Hippocampal formation (tissue), 2 donors: Measurements from ENCODE around the gene MMP14.
"Not testable (repeated sequence)": the region's sequence is repeated elsewhere in the genome, so short reads cannot be mapped to it uniquely, and the experiment has no call there.

Experiments
- DNase-seq, 2 donors: peaks; one replicate each; lab custom pipeline; 2025; lab: John Stamatoyannopoulos, UW

Gene MMP14

GRCh38 chr14:22836301-22837113, at the start of gene MMP14:
Gene MMP14 (plus strand): TSS chr14:22836585. CDS start chr14:22836818, 233 bp downstream.
- DNase-seq = peak in 1 of 2 donors; percentile 19

GRCh38 chr14:22786685-22787084, 49.7 kb upstream of the MMP14 start:
- no peak for DNase-seq

DNA sequence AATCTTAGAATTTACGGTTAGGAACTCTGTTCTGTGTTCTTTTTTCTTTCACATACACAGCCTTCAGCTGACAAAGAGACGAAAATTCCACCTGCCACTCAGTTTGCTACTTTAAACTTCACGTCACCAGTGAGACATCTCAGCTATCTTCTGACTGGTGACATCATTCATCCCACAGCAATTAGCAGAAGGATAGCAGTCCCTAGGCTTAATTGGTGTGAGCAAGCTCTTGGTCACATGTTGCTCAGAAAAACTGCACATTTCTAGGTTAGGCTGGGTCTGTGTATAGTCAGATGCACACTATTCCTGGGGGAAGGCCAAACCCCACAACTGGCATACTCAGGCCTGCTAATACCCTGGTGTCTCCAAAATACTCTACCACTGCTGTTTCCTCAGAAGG, 45.1 kb upstream of the MMP14 start:
- DNase-seq = no peak

- no peak for DNase-seq
These were observed 44.2 kb upstream of the MMP14 start for GRCh38 chr14:22792158-22792557.

- not testable (repeated sequence) for DNase-seq
These were observed 42.8 kb upstream of the MMP14 start for GRCh38 chr14:22793550-22793949.

DNA sequence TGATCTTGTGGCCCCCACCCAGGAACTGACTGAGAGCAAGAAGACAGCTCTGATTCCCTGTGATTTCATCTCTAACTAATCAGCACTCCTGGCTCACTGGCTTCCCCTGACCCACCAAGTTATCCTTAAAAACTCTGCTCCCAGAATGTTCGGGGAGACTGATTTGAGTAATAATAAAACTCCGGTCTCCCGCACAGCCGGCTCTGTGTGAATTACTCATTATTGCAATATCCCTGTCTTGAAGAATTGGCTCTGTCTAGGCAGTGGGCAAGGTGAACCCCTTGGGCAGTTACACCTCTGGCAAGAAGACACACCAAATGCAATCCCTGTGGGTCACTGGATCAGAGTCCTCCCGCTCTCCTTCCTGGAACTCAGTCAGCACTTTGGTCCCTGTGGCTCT, 42.4 kb upstream of the MMP14 start:
- DNase-seq = no peak

GRCh38 chr14:22794551-22794951, 41.8 kb upstream of the MMP14 start:
- DNase-seq = no peak

- DNase-seq = no peak
These were observed 40.2 kb upstream of the MMP14 start for GRCh38 chr14:22796087-22796707.

- DNase-seq = no peak
These were observed 39.1 kb upstream of the MMP14 start for GRCh38 chr14:22797017-22797917.

DNA sequence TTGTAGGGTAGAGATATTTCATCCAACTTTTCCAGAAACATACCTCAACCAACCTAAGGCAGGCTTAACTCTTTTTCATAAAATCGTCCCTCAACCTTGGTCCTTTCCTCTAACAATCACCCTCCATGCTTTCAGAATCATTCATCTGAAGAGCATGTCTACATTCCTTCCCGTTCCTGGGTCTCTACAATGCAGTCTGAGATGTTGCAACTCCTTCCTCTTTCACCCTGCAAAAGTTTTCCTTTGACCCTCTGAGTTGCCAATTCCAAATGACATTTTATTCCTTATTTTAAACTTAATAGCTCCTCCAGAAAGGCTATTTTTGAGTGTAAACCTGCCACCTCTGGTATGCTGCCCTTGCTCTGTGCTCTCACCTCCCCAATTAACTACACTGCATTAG, 37.9 kb upstream of the MMP14 start:
- DNase-seq = no peak

GRCh38 chr14:22800346-22800745, 36.0 kb upstream of the MMP14 start:
- DNase-seq = no peak

GRCh38 chr14:22801716-22802115, 34.7 kb upstream of the MMP14 start:
- no peak for DNase-seq

DNA sequence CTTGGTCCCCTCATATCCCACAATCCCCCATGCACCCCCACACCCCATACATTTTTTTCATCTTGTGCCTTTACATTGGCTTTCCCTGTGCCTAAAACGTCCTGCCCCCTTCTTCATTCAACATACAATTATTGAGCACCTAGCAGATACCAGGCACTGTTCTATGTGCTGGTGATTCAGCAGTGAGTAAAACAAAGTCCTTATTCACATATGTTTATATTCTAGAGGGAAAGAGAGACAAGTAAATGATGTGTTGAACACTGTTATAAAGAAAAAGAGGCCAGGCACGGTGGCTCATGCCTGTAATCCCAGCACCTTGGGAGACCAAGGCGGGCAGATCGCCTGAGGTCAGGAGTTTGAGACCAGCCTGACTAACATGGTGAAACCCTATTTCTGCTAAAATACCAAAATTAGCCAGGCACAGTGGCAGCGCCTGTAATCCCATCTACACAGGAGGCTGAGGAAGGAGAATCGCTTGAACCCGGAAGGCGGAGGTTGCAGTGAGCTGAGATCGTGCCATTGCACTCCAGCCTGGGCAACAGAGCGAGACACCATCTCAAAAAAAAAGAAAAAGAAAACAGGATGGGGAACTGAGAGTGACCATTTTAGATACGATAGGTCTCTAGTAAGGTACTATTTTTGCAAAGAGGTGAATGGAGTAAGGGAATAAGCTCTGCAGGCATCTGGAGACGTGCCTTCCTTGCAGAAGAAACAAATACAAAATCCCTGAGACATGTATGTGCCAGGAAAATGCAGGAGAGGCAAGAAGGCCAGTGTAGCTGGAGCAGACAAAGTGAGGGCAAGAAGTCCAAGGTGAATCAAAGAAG, 33.3 kb upstream of the MMP14 start:
- no peak for DNase-seq

DNA sequence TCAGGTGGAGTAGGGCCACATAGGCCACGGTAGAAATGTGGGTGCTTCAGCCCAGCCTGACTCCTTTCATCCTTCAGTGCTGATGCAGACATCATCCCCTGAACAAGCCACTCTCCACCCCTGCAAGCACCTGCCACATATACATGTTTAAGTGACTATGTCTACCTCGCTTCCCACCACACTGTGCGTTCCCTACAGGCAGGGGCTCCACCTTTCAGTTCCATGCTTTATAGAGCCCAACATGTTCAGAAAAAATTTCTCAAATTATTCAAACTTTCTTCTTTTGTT, 32.8 kb upstream of the MMP14 start:
- DNase-seq = no peak

GRCh38 chr14:22805235-22805634, 31.1 kb upstream of the MMP14 start:
- DNase-seq = not testable (repeated sequence)

DNA sequence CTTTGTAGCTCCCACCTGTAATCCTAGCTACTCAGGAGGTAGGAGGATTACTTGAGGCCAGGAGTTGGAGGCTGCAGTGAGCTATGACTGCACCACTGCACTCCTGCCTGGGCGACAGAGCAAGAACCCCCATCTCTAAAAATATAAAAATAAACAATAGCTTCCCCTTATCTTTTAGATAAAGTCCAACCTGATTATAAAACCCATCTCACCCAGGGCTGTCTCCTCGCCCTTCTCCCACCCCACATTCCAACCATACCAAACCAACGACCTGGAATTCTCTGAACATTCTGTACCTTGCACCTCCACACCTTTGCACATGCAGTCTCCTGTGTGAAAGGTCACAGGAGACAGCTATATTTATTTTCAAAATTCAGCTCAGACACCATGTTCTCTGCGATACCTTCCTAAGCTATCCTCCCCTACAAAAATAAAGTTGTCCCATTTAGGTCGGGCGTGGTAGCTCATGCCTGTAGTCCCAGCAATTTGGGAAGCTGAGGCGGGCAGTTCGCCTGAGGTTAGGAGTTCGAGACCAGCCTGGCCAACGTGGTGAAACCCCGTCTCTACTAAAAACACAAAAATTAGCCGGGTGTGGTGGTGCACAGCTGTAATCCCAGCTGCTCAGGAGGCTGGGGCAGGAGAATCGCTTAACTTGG, 28.8 kb upstream of the MMP14 start:
- DNase-seq = no peak

DNA sequence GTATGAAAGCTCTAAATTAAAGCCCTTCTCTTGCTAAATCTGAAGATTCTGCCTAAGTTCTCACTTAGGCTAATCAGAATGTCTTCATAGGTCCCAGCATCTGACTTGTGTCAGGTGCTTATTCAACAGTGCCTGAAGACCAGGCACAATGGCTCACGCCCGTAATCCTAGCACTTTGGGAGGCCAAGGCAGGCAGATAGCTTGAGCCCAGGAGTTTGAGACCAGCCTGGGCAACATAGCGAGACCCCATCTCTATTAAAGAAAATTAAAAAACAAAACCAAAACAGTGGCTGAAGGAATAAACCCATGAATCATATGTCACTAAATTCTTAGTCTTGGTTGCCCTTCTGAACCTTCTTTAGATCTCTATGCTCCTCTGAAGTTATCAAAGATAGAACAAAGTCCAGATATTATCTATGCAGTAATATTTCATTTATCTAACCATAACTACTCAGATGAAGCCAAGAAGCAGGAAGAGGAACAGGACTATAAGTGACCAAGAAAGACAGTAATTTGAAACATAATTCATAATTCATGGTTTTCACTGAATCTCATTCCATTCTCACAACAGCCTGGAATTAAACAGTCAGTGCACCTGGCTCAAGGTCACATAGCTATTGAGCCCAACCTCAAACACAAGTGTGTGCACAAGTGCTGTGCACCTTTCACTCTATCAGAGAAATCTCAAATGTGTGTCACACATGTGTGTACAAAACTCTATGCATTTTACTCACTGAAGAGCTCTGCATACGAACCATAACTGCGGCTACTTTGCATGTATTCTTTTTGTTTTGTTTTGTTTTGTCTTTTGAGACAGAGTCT, 27.8 kb upstream of the MMP14 start:
- no peak for DNase-seq

GRCh38 chr14:22811722-22812121, 24.7 kb upstream of the MMP14 start:
- DNase-seq = no peak

DNA sequence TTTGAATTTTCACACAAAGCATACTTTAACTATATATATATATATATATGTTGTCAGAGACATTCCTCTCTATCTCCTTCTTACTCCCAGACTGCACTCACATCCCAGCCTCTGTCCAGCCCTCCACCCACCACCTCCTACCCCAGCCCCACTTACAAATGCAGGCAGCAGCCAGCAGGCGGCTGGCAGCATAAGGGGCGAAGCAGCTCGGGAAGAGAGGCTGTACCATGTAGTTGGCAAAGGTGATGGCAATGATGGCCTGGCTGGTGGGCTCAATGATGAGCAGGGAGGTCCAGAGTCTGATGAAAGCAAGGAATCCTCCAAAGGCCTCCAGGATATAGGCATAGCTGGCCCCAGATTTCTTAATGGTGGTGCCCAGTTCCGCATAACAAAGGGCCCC, 23.6 kb upstream of the MMP14 start:
- DNase-seq = no peak

- DNase-seq = no peak
These were observed 23.2 kb upstream of the MMP14 start for GRCh38 chr14:22813145-22813544.
